Naive thymus-derived CD4-positive, alpha-beta T cell (primary cell): ENCODE data around the gene ATP8A2. TPM values are rescaled to one million over a fixed set of nuclear protein-coding genes. Genes with fewer than 3 reads are reported as not detected.
A peak's percentile ranks its signal among the peaks of the same experiment; 100 is the strongest.
"Not testable (repeated sequence)": the region's sequence is repeated elsewhere in the genome, so short reads cannot be mapped to it uniquely, and the experiment has no call there.

ENCODE experiments used
- ATAC-seq: fragments of 150-1000 bp; cut with Tn5 transposase; 2 replicates; pipeline ENCODE4 v1.10.0; 2021; ENCODE audit warnings: mild to moderate bottlenecking, moderate library complexity
- CTCF ChIA-PET: fragments of 350-600 bp; sonication (Branson Sonifier 250); formaldehyde crosslinking; loops from one replicate; lab custom pipeline; 2021; ENCODE audit warnings: antibody characterized with exemption; lab: Charles Lee
- POLR2A ChIA-PET: fragments of 350-600 bp; sonication (Branson Sonifier 250); formaldehyde crosslinking; loops from one replicate; lab custom pipeline; 2021; ENCODE audit warnings: antibody characterized with exemption, inconsistent platforms; lab: Charles Lee
- DNase-seq, 9 donors: peaks; one replicate each; pipeline versions ENCODE4 v3.0.0 to v3.0.0-alpha.2; 2020 to 2022; ENCODE audit warnings: mixed read lengths in 1 of 9
- H3K27ac ChIP-seq: one replicate; pipeline ENCODE4 v1.7.0; 2013; ENCODE audit warnings: mild to moderate bottlenecking, low read depth, low read length, moderate library complexity
- H3K27me3 ChIP-seq, 2 donors: one replicate each; pipeline ENCODE4 v1.7.0; 2013; ENCODE audit warnings: low read length in 2 of 2, mild to moderate bottlenecking in 2 of 2, moderate library complexity in 2 of 2; ENCODE audit not compliant: control insufficient read depth in 2 of 2, insufficient read depth in 2 of 2
- H3K36me3 ChIP-seq, 3 experiments: 1 replicate in 2 of 3; 2 replicates in 1 of 3; pipeline ENCODE4 v1.7.0; 2013; ENCODE audit warnings: low read length in 3 of 3, mild to moderate bottlenecking in 3 of 3, moderate library complexity in 1 of 3; ENCODE audit not compliant: insufficient read depth in 3 of 3, control insufficient read depth in 2 of 3
- H3K4me1 ChIP-seq, 2 donors: one replicate each; pipeline ENCODE4 v1.7.0; 2013; ENCODE audit warnings: low read length in 2 of 2, mild to moderate bottlenecking in 2 of 2, moderate library complexity in 1 of 2; ENCODE audit not compliant: control insufficient read depth in 2 of 2, insufficient read depth in 2 of 2
- H3K4me3 ChIP-seq: 2 replicates; pipeline ENCODE4 v1.7.0; 2013; ENCODE audit warnings: mild to moderate bottlenecking, low read length
- H3K9me3 ChIP-seq, 3 experiments: 1 replicate in 2 of 3; 2 replicates in 1 of 3; pipeline ENCODE4 v1.7.0; 2013; ENCODE audit warnings: low read length in 3 of 3; ENCODE audit not compliant: control insufficient read depth in 2 of 3
- H3K27ac Mint-ChIP-seq, 9 donors: one replicate each; pipeline ENCODE4 v1.8.0; 2020 to 2022; ENCODE audit warnings: mixed read lengths in 9 of 9, mild to moderate bottlenecking in 8 of 9, moderate library complexity in 5 of 9, inconsistent platforms in 2 of 9
- H3K27me3 Mint-ChIP-seq, 5 donors: one replicate each; pipeline ENCODE4 v1.8.0; 2021 to 2022; ENCODE audit warnings: mixed read lengths in 5 of 5, mild to moderate bottlenecking in 1 of 5
- H3K36me3 Mint-ChIP-seq, 5 donors: one replicate each; pipeline ENCODE4 v1.8.0; 2020 to 2022; ENCODE audit warnings: mixed read lengths in 5 of 5, mild to moderate bottlenecking in 3 of 5, inconsistent platforms in 1 of 5
- H3K4me1 Mint-ChIP-seq, 7 donors: one replicate each; pipeline ENCODE4 v1.8.0; 2020 to 2022; ENCODE audit warnings: mixed read lengths in 7 of 7, mild to moderate bottlenecking in 3 of 7, inconsistent platforms in 1 of 7
- H3K4me3 Mint-ChIP-seq, 10 donors: one replicate each; pipeline ENCODE4 v1.8.0; 2020 to 2022; ENCODE audit warnings: mild to moderate bottlenecking in 10 of 10, mixed read lengths in 10 of 10, moderate library complexity in 6 of 10, inconsistent platforms in 2 of 10
- H3K9me3 Mint-ChIP-seq, 11 donors: one replicate each; pipeline ENCODE4 v1.8.0; 2020 to 2022; ENCODE audit warnings: mixed read lengths in 11 of 11, mild to moderate bottlenecking in 4 of 11, inconsistent platforms in 1 of 11, moderate library complexity in 1 of 11
- intact Hi-C, 2 donors: fragments of 100-400 bp; cut with micrococcal nuclease; formaldehyde crosslinking; loops; one replicate each; pipeline ENCODE4 v1.15.1; 2023
- polyA plus RNA-seq, 2 donors: library from polyadenylated mRNA; unstranded; fragments of 300-500 nt; fragmentation: Illumina TruSeq; gene quantifications; one replicate each; pipeline ENCODE4 v1.2.3, GENCODE V29; 2021
- total RNA-seq, 6 experiments: library from RNA in 5 of 6; stranded (reverse) in 5 of 6; gene quantifications; 1 replicate in 5 of 6; 2 replicates in 1 of 6; pipeline ENCODE4 v1.2.3 and lab custom pipeline; 2021 to 2026

The ATP8A2 gene
- total and polyA plus RNA-seq, 7 experiments from 2014 or later, result 0.56 to 2.4 (median 1.2) TPM

- CTCF ChIA-PET, result interaction anchor here (0.7 kb wide), 1 partner anchor 16 kb away, joined by 3 read pairs; no protein-coding TSS in a partner anchor
- H3K4me1 ChIP-seq, result no peaks in the 10 kb centered on the region
- H3K4me3 Mint-ChIP-seq, result no peak overlapping the region
- POLR2A ChIA-PET, result interaction anchor here (0.6 kb wide), 1 partner anchor 206 kb away, joined by 3 read pairs; no protein-coding TSS in a partner anchor
- peaks cover 0 to 17% (median 0%) of the 10 kb centered on the region in 11 donors for H3K9me3 Mint-ChIP-seq
- no peak overlapping the region for H3K4me3 ChIP-seq
- no peak overlapping the region for H3K27ac ChIP-seq
- H3K4me1 Mint-ChIP-seq, result peaks cover 2 to 19% (median 15%) of the 10 kb centered on the region in 7 donors
- H3K36me3 Mint-ChIP-seq, result peaks cover 0 to 13% (median 0%) of the 10 kb centered on the region in 5 donors
- H3K27me3 ChIP-seq, result no peaks in the 10 kb centered on the region
- no peaks in the 10 kb centered on the region for H3K36me3 ChIP-seq
- intact Hi-C loops, result no loop called here
- H3K9me3 ChIP-seq, result no peaks in the 10 kb centered on the region
- no peak for ATAC-seq
- H3K27ac Mint-ChIP-seq, result peak overlapping the region in 5 of 9 donors; percentile 7 to 56 (median 43)
- no peak for DNase-seq
- peaks cover 0 to 3% (median 0%) of the 10 kb centered on the region in 5 donors for H3K27me3 Mint-ChIP-seq
Observed at GRCh38 chr13:25770601-25771000, 398.8 kb downstream of the ATP8A2 start.

GRCh38 chr13:25771202-25771601, 399.4 kb downstream of the ATP8A2 start:
- ATAC-seq, result no peak
- intact Hi-C loops, result no loop called here
- Histone ChIP-seq H3K4me1 (no peaks in the 10 kb centered on the region), H3K9me3 (no peaks in the 10 kb centered on the region), H3K36me3 (no peaks in the 10 kb centered on the region), H3K4me3 (no peak overlapping the region), H3K27ac (no peak overlapping the region), H3K27me3 (no peaks in the 10 kb centered on the region)
- peaks cover 2 to 19% (median 15%) of the 10 kb centered on the region in 7 donors for H3K4me1 Mint-ChIP-seq
- peaks cover 0 to 8% (median 0%) of the 10 kb centered on the region in 5 donors for H3K36me3 Mint-ChIP-seq
- DNase-seq, result peak in 1 of 9 donors; percentile 8
- ChIA-PET CTCF (no interaction called here), POLR2A (interaction anchor here (0.6 kb wide), 1 partner anchor 206 kb away, joined by 3 read pairs; no protein-coding TSS in a partner anchor)
- peak overlapping the region in 1 of 10 donors; percentile 0 for H3K4me3 Mint-ChIP-seq
- H3K27ac Mint-ChIP-seq, result peak overlapping the region in 8 of 9 donors; percentile 7 to 68 (median 55)
- H3K27me3 Mint-ChIP-seq, result no peaks in the 10 kb centered on the region
- peaks cover 0 to 13% (median 0%) of the 10 kb centered on the region in 11 donors for H3K9me3 Mint-ChIP-seq

GRCh38 chr13:25771641-25772478, 400.1 kb downstream of the ATP8A2 start:
- no peak for ATAC-seq

GRCh38 chr13:25772534-25772933, 400.8 kb downstream of the ATP8A2 start:
- H3K9me3 ChIP-seq, intact Hi-C loops, H3K4me3 ChIP-seq, H3K4me1 ChIP-seq, H3K9me3 Mint-ChIP-seq, ATAC-seq, H3K27me3 ChIP-seq, CTCF ChIA-PET, H3K27ac ChIP-seq, H3K27me3 Mint-ChIP-seq, DNase-seq, H3K36me3 Mint-ChIP-seq, POLR2A ChIA-PET, H3K36me3 ChIP-seq, H3K4me3 Mint-ChIP-seq, H3K27ac Mint-ChIP-seq: not testable (repeated sequence)
- peaks cover 2 to 19% (median 15%) of the 10 kb centered on the region in 7 donors for H3K4me1 Mint-ChIP-seq

More at GRCh38 chr13:25771641-25772478, 400.1 kb downstream of the ATP8A2 start:
- Mint-ChIP-seq H3K36me3 (peaks cover 0 to 6% (median 0%) of the 10 kb centered on the region in 5 donors), H3K27ac (peak overlapping the region in 4 of 9 donors; percentile 7 to 67 (median 41)), H3K27me3 (no peaks in the 10 kb centered on the region), H3K4me3 (no peak overlapping the region), H3K9me3 (peaks cover 0 to 9% (median 0%) of the 10 kb centered on the region in 11 donors), H3K4me1 (peaks cover 2 to 19% (median 15%) of the 10 kb centered on the region in 7 donors)
- CTCF ChIA-PET, result interaction anchor here (0.7 kb wide), 1 partner anchor 49 kb away, joined by 3 read pairs; no protein-coding TSS in a partner anchor
- no peaks in the 10 kb centered on the region for H3K27me3 ChIP-seq
- no peaks in the 10 kb centered on the region for H3K36me3 ChIP-seq
- H3K9me3 ChIP-seq, result no peaks in the 10 kb centered on the region
- no peak for DNase-seq
- H3K4me1 ChIP-seq, result no peaks in the 10 kb centered on the region
- H3K4me3 ChIP-seq, result no peak overlapping the region
- intact Hi-C loops, result no loop called here
- no peak overlapping the region for H3K27ac ChIP-seq
- POLR2A ChIA-PET, result no interaction called here

GRCh38 chr13:25774056-25774455, 402.3 kb downstream of the ATP8A2 start:
- intact Hi-C loops, ATAC-seq, H3K9me3 ChIP-seq, H3K9me3 Mint-ChIP-seq, H3K4me1 ChIP-seq, POLR2A ChIA-PET, H3K4me3 Mint-ChIP-seq, H3K27ac ChIP-seq, H3K27me3 Mint-ChIP-seq, H3K27me3 ChIP-seq, H3K36me3 Mint-ChIP-seq, DNase-seq, H3K36me3 ChIP-seq, H3K27ac Mint-ChIP-seq, CTCF ChIA-PET, H3K4me3 ChIP-seq: not testable (repeated sequence)
- peaks cover 2 to 19% (median 15%) of the 10 kb centered on the region in 7 donors for H3K4me1 Mint-ChIP-seq

GRCh38 chr13:25775275-25775674, 403.5 kb downstream of the ATP8A2 start:
- no peaks in the 10 kb centered on the region for H3K9me3 ChIP-seq
- Mint-ChIP-seq H3K9me3 (peaks cover 0 to 1% (median 0%) of the 10 kb centered on the region in 11 donors), H3K27me3 (peaks cover 0 to 4% (median 0%) of the 10 kb centered on the region in 5 donors), H3K4me1 (peaks cover 2 to 19% (median 15%) of the 10 kb centered on the region in 7 donors), H3K36me3 (peaks cover 0 to 2% (median 0%) of the 10 kb centered on the region in 5 donors), H3K27ac (no peak overlapping the region), H3K4me3 (no peak overlapping the region)
- POLR2A ChIA-PET, result no interaction called here
- no peaks in the 10 kb centered on the region for H3K27me3 ChIP-seq
- CTCF ChIA-PET, result no interaction called here
- H3K4me3 ChIP-seq, result no peak overlapping the region
- ATAC-seq (no peak), DNase-seq (no peak)
- no peaks in the 10 kb centered on the region for H3K4me1 ChIP-seq
- intact Hi-C loops, result no loop called here
- H3K27ac ChIP-seq, result no peak overlapping the region
- no peaks in the 10 kb centered on the region for H3K36me3 ChIP-seq
